ENCODE results near the gene ZNF420.

ZNF420 gene

GRCh38 chr19:37077501-37077933, 716 bp upstream of the ZNF420 start:
- Histone ChIP-seq H2AFZ (ENCODE audit: low read depth, low read length) (peak overlapping the region; percentile 58), H3K9me3 (ENCODE audit: insufficient read depth, low read length) (peaks cover 14% of the 10 kb centered on the region), H3K27ac (ENCODE audit: low read length) (peak overlapping the region; percentile 51), H3K4me2 (ENCODE audit: low read length) (peak overlapping the region; percentile 92), H3K4me3 (ENCODE audit: low read length) (peak overlapping the region; percentile 80), H3K36me3 (replicated peaks; ENCODE audit: low read depth, low read length) (peaks cover 24% of the 10 kb centered on the region), H3K4me1 (ENCODE audit: low read length) (peaks cover 11% of the 10 kb centered on the region), H3K27me3 (ENCODE audit: low read depth, low read length) (no peaks in the 10 kb centered on the region), H4K20me1 (ENCODE audit: insufficient read depth, low read length) (no peaks in the 10 kb centered on the region), H3K9ac (ENCODE audit: low read length) (peak overlapping the region; percentile 80), H3K79me2 (ENCODE audit: low read length) (peaks cover 55% of the 10 kb centered on the region)
- TF ChIP-seq EZH2phosphoT487 (IDR thresholded peaks at IDR 0.05; ENCODE audit: low read depth), result no peak
- no peak for TF ChIP-seq CTCF (IDR thresholded peaks at IDR 0.05; ENCODE audit: low read depth, low read length)

DNA sequence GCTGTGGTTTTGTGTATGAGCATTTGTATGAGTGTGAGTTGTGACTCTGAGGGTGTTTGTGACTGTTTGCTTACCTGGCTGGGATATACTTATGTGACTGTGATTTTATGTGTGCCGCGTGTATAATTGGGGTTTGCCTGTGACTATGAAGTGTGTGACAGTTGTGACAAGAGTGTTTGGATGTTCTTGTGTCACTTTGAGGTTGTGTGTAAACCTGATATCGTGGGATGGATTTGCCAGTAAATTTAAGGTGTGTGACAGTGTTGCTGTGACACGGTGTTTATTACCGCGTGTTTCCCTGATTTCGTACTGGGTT, 442 bp downstream of the ZNF420 start:
- H3K27ac ChIP-seq (ENCODE audit: low read length), result peak overlapping the region; percentile 51
- peaks cover 11% of the 10 kb centered on the region for H3K4me1 ChIP-seq (ENCODE audit: low read length)
- H3K9ac ChIP-seq (ENCODE audit: low read length), result peak overlapping the region; percentile 80
- H3K9me3 ChIP-seq (ENCODE audit: insufficient read depth, low read length), result peaks cover 24% of the 10 kb centered on the region
- H4K20me1 ChIP-seq (ENCODE audit: insufficient read depth, low read length), result no peaks in the 10 kb centered on the region
- TF ChIP-seq CTCF (IDR thresholded peaks at IDR 0.05; ENCODE audit: low read depth, low read length) (no peak), EZH2phosphoT487 (IDR thresholded peaks at IDR 0.05; ENCODE audit: low read depth) (no peak)
- peak overlapping the region; percentile 92 for H3K4me2 ChIP-seq (ENCODE audit: low read length)
- peak overlapping the region; percentile 74 for H2AFZ ChIP-seq (ENCODE audit: low read depth, low read length)
- peaks cover 30% of the 10 kb centered on the region for H3K36me3 ChIP-seq (replicated peaks; ENCODE audit: low read depth, low read length)
- peaks cover 59% of the 10 kb centered on the region for H3K79me2 ChIP-seq (ENCODE audit: low read length)
- no peaks in the 10 kb centered on the region for H3K27me3 ChIP-seq (ENCODE audit: low read depth, low read length)
- peak overlapping the region; percentile 80 for H3K4me3 ChIP-seq (ENCODE audit: low read length)

- H3K27ac ChIP-seq (ENCODE audit: low read length), result no peak overlapping the region
- H3K4me1 ChIP-seq (ENCODE audit: low read length), result peaks cover 11% of the 10 kb centered on the region
- H3K79me2 ChIP-seq (ENCODE audit: low read length), result peaks cover 60% of the 10 kb centered on the region
- peak overlapping the region; percentile 80 for H3K4me3 ChIP-seq (ENCODE audit: low read length)
- no peaks in the 10 kb centered on the region for H3K27me3 ChIP-seq (ENCODE audit: low read depth, low read length)
- H3K4me2 ChIP-seq (ENCODE audit: low read length), result peak overlapping the region; percentile 92
- no peaks in the 10 kb centered on the region for H4K20me1 ChIP-seq (ENCODE audit: insufficient read depth, low read length)
- TF ChIP-seq EZH2phosphoT487 (IDR thresholded peaks at IDR 0.05; ENCODE audit: low read depth) (no peak), CTCF (IDR thresholded peaks at IDR 0.05; ENCODE audit: low read depth, low read length) (no peak)
- peaks cover 31% of the 10 kb centered on the region for H3K36me3 ChIP-seq (replicated peaks; ENCODE audit: low read depth, low read length)
- H3K9ac ChIP-seq (ENCODE audit: low read length), result peak overlapping the region; percentile 80
- H2AFZ ChIP-seq (ENCODE audit: low read depth, low read length), result no peak overlapping the region
- peaks cover 25% of the 10 kb centered on the region for H3K9me3 ChIP-seq (ENCODE audit: insufficient read depth, low read length)
Observed at GRCh38 chr19:37079238-37079637, 1.0 kb downstream of the ZNF420 start.

GRCh38 chr19:37082307-37082706, 4.1 kb downstream of the ZNF420 start:
- Histone ChIP-seq H3K4me2 (ENCODE audit: low read length) (no peak overlapping the region), H3K27me3 (ENCODE audit: low read depth, low read length) (no peaks in the 10 kb centered on the region), H3K79me2 (ENCODE audit: low read length) (peaks cover 78% of the 10 kb centered on the region), H3K27ac (ENCODE audit: low read length) (no peak overlapping the region), H3K4me1 (ENCODE audit: low read length) (peaks cover 8% of the 10 kb centered on the region), H4K20me1 (ENCODE audit: insufficient read depth, low read length) (no peaks in the 10 kb centered on the region), H2AFZ (ENCODE audit: low read depth, low read length) (no peak overlapping the region), H3K9me3 (ENCODE audit: insufficient read depth, low read length) (peaks cover 38% of the 10 kb centered on the region; the same call in 1 of the 2 replicates), H3K4me3 (ENCODE audit: low read length) (no peak overlapping the region), H3K36me3 (replicated peaks; ENCODE audit: low read depth, low read length) (peaks cover 47% of the 10 kb centered on the region), H3K9ac (ENCODE audit: low read length) (no peak overlapping the region)
- TF ChIP-seq CTCF (IDR thresholded peaks at IDR 0.05; ENCODE audit: low read depth, low read length), result no peak
- TF ChIP-seq EZH2phosphoT487 (IDR thresholded peaks at IDR 0.05; ENCODE audit: low read depth), result no peak
